ENCODE results near the gene AASDHPPT.

DNA sequence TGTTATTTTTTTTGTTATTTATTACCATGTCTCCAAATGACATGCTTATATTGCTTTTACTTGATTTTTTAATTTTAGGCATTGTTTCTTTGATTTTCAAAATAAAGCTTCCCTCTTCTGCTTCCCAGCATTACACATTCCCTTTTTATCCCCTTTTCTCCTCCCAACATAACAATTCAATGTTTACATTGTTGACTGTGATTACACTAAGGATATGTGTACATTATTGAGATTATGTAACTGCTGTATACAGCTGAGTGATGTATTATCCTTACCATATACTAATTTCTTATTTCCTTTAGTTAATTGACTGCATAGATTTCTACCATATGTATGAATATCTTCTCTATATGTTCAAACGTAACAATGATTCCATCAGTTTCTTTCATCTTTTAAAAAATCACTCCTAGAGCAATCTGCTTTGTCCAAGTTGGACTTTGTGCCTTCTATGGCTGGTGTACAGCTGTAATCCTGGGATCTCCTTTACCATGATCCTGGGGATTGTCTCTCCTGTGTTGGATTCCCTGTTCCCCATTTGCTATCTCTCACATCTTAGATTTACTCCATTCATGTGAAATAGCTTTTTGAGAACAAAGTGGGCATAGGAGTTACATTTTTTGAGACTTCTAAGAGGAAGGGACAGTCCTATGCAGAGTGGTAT is 21.6 kb downstream of the AASDHPPT start:
- TF ChIP-seq, protein P1, sequence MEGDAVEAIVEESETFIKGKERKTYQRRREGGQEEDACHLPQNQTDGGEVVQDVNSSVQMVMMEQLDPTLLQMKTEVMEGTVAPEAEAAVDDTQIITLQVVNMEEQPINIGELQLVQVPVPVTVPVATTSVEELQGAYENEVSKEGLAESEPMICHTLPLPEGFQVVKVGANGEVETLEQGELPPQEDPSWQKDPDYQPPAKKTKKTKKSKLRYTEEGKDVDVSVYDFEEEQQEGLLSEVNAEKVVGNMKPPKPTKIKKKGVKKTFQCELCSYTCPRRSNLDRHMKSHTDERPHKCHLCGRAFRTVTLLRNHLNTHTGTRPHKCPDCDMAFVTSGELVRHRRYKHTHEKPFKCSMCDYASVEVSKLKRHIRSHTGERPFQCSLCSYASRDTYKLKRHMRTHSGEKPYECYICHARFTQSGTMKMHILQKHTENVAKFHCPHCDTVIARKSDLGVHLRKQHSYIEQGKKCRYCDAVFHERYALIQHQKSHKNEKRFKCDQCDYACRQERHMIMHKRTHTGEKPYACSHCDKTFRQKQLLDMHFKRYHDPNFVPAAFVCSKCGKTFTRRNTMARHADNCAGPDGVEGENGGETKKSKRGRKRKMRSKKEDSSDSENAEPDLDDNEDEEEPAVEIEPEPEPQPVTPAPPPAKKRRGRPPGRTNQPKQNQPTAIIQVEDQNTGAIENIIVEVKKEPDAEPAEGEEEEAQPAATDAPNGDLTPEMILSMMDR (IDR thresholded peaks at IDR 0.05): no peak
- TF ChIP-seq EP300 (IDR thresholded peaks at IDR 0.05; ENCODE audit: low read depth): no peak
